SH-SY5Y (cell line): Measurements from ENCODE around the gene CKS1B.

Experiments used
- GATA2 ChIP-seq: IDR thresholded peaks from 2 replicates; pipeline ENCODE4 v1.6.1; 2011; ENCODE audit warnings: mild to moderate bottlenecking, low read depth, low read length
- GATA3 ChIP-seq: IDR thresholded peaks from 2 replicates; pipeline ENCODE4 v1.6.1; 2011; ENCODE audit warnings: low read depth, mild to moderate bottlenecking, low read length, moderate library complexity

DNA sequence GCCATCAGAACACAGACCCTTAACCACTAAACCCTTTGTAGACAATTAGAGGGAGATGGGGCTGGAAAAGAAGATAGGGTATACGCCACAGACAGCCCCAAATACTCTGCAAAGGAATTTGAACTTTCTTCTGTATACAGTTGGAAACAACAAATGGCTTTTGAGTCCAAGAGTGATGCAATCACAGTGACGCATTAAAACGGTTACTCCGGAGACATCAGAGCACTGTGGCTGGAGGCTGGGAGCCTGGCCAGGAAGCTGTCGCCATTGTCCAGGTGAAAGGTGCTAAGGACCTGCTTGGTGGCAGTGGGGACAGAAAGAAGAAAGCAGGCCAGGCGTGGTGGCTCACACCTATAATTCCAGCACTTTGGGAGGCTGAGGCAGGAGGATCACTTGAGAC, 12.8 kb downstream of the CKS1B start:
- TF ChIP-seq GATA2 (no peak), GATA3 (no peak)
